Rectal smooth muscle tissue (tissue), 1 donor: ENCODE data around the gene RRP9.
"Not testable (repeated sequence)": the region's sequence is repeated elsewhere in the genome, so short reads cannot be mapped to it uniquely, and the experiment has no call there.

Experiments
- H3K27ac ChIP-seq: one replicate; pipeline ENCODE4 v1.7.0; 2013; ENCODE audit warnings: low read depth, low read length, inconsistent platforms
- H3K27me3 ChIP-seq: one replicate; pipeline ENCODE4 v1.7.0; 2013; ENCODE audit warnings: low read length; ENCODE audit not compliant: control insufficient read depth, insufficient read depth
- H3K36me3 ChIP-seq: one replicate; pipeline ENCODE4 v1.7.0; 2013; ENCODE audit warnings: low read length; ENCODE audit not compliant: control insufficient read depth, insufficient read depth
- H3K4me1 ChIP-seq: one replicate; pipeline ENCODE4 v1.7.0; 2013; ENCODE audit warnings: low read length; ENCODE audit not compliant: control insufficient read depth, insufficient read depth
- H3K4me3 ChIP-seq: one replicate; pipeline ENCODE4 v1.7.0; 2013; ENCODE audit warnings: low read length
- H3K9ac ChIP-seq: one replicate; pipeline ENCODE4 v1.7.0; 2013; ENCODE audit warnings: low read length

The RRP9 gene

DNA sequence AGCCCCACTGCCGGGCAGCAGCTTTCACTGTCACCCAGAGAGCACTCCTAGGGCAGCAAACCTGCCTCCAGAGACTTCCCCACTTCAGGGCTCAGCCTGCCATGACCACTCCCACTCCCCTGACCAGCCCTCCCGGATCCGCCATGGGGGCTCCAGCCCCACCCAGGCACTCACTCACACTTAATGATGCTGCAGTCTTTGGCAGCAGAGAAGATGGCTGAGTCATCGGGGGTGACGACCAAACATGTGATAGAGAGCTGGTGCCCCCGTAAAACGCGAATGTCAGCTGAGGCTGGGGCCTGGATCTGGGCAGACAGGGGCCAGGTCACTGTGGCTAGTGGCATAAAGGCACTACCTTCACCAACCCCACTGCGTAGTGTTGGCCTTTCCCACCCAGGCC, 4.7 kb downstream of the RRP9 start:
- no peaks in the 10 kb centered on the region for H3K27me3 ChIP-seq
- H3K4me3 ChIP-seq: no peak overlapping the region
- peaks cover 42% of the 10 kb centered on the region for H3K36me3 ChIP-seq
- H3K9ac ChIP-seq: no peak overlapping the region
- H3K4me1 ChIP-seq: peaks cover 5% of the 10 kb centered on the region
- no peak overlapping the region for H3K27ac ChIP-seq

DNA sequence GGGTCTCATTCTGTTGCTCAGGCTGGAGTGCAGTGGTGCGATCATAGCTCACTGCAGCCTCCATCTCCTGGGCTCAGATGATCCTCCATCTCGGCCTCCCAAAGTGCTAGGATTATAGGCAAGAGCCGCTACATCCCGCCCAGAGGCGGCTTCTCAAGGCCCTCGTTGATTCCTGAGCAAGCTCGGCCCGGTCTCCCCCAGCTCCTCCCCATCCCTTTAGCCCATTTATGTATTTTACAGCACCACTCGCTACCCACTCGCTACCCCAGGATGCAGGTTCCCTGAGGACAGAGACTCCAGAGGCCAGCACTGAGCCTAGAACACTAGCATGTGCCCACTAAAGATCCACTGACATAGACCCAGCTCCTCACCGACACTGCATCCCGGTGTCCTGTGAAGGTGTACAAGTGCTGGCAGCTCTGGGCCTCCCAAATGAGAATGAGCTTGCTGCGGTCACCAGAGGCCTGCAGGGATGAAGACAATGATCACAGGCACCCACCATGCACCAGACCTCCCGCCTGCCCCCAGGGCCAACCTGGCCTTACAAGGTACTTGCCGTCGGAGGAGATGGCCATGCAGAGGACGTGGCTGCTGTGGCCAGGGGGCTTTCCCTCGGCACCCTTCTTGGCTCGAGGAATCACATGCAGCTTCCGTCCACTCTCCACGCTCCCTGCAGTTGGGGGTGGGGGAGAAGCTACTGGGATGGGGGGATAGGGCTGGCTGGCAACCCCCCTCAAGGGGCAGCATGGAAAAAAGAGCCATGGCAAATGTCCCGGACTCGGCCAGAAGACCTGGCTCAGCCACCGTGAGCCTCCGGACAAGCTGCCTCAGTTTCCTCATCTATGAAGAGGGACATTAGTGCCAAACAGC, 5.6 kb downstream of the RRP9 start:
- Histone ChIP-seq H3K27ac (no peak overlapping the region), H3K36me3 (peaks cover 42% of the 10 kb centered on the region), H3K4me3 (no peak overlapping the region), H3K4me1 (peaks cover 4% of the 10 kb centered on the region), H3K27me3 (no peaks in the 10 kb centered on the region), H3K9ac (no peak overlapping the region)

DNA sequence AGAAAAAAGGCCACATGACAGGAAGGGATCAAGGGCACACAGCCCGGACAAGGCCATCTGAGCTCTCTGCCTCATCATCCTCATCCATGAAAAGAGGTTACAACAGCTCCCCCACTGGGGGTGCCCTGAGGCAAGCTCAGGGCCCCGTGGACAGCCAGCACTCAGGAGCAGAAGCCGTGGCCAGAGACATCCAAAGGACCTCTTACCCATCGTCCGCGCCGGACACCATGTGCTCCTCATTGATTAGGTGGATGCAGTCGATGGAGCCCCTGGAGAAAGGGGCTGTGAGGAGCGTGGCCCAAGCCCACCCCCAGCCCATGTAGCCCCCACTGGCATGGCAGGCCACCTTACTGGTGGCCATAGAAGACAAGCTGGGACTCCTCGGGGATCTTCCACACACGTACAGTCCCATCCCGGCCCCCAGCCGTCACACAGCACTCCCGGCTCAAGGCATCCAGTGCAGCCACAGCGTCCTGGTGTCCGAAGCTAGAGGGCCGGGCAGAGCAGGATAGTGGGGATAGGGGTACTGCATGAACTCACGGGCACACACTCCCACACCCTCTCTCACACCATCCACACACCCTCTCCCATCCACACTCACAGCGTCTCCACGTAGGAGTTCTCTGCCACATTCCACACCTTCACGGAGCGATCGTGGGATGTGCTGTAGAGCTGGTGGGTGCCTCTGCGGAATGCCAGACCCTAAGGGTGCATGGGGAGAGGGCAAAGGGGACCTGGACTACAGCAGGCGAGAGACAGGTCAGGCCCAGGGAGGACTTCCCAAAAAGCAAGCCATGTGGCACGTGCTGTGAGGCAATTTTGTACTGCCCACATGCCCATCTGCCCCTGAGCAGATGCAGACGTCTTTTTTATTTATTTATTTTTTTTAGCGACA, 6.5 kb downstream of the RRP9 start:
- Histone ChIP-seq H3K27ac (no peak overlapping the region), H3K9ac (no peak overlapping the region), H3K27me3 (no peaks in the 10 kb centered on the region), H3K4me3 (no peak overlapping the region), H3K4me1 (no peaks in the 10 kb centered on the region), H3K36me3 (peaks cover 42% of the 10 kb centered on the region)

DNA sequence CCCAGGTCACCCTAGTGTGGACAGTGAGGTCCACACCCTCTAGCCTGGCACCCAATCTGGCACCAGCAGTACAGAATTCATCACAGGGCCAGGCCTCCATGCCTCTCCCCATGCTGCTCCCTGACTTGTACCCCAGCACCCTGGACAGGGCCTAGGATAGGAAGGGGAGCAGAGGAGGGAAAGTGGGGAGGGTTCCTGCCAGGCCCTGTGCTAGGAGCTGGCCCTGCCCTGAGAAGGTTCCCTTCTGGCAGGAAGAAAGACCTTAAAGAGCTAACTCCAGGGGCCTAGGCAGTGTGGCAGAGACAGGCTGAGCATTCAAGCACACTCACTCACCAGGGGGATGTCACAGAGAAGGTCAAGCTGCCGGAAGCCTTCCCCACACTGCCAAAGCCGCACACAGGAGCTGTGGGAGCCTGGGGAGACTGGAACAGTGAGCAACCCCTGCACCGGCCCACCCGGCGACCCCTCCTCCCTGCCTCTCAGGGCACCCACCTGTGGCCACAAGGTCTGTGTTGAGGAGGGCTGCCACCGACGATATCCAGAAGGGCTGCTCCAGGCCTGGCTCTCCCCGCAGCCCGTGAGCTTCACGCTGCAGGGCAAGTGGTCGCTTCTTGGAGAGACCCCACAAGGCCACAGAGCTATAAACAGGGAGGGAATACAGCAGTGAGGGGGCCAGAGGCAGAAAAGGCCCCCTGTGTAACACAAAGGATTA, 7.4 kb downstream of the RRP9 start:
- Histone ChIP-seq H3K36me3 (peaks cover 42% of the 10 kb centered on the region), H3K4me3 (no peak overlapping the region), H3K4me1 (no peaks in the 10 kb centered on the region), H3K27me3 (no peaks in the 10 kb centered on the region), H3K9ac (no peak overlapping the region), H3K27ac (no peak overlapping the region)

DNA sequence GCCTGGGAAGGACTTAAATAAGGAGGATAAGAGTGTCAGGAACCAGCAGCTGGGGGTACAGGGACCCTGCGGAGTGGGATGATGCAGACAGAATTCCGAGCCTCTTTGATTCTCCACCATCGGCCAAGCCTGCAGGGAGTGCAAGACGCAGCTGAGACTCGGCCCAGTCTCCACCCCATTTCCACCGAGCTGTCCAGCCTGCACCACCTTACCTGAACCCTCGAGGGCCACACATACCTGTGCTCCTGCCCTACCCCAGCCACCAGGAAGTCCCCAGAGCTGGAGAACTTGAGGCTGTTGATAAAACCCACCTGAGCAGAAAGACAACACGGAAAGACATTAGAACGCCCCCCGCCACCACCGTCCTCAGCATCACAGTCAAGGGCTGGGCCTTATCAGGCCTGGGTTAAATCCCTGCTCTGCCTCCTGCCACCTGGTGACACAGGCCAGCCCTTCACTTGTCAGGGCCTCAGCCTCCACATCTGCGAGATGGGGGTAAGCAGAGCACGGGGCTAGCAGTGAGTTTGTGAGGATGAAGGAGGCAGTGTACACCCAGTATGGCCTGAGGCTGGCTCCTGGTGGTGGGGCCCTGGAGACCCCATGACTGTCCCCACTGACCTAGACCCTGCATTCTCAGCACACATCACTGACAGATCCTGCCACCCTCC, 8.1 kb downstream of the RRP9 start:
- H3K27me3 ChIP-seq: no peaks in the 10 kb centered on the region
- H3K27ac ChIP-seq: no peak overlapping the region
- no peak overlapping the region for H3K4me3 ChIP-seq
- H3K36me3 ChIP-seq: peaks cover 42% of the 10 kb centered on the region
- H3K9ac ChIP-seq: no peak overlapping the region
- no peaks in the 10 kb centered on the region for H3K4me1 ChIP-seq

DNA sequence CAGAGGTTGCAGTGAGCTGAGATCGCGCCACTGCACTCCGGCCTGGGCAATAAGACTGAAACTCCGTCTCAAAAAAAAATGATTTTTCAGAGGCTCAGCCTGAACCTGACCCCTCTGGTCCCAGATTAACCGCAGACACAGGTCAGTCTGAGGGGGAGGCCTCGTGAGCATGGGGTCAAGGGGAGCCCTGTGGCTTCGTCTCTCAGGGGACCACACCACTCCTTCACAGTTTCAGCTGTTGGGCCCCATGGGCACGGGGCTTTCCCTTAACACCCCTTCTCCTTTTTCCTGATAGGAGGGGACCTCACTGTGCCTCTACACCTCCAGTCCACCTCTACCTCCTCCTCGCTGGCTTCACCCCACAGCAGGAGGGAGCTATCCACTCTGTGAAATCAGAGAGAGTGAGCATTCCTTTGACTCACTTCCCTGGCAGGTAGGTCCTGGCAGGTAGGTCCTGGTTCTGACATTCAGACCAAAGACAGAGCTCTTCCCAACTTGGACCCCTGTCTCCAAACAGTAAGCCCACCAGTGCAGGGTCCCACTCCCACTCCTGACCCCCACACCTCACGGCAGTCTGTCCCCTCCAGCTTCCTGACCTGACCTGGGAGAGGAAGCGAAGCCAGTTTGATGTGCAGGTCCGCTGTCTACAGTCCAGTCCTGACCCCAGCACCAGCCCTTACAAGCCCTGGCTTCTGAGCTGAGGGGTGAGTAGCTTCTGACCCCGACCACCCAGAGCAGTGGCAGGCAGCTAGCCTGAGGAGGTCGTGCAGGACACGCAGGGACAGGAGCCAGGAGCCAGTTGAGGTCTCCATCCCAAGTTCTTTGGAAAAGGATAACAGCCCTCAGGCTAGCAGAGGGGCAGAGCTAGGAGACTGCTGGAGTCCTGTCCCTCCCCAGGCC, 9.0 kb downstream of the RRP9 start:
- Histone ChIP-seq H3K4me3 (no peak overlapping the region), H3K27me3 (no peaks in the 10 kb centered on the region), H3K36me3 (peaks cover 42% of the 10 kb centered on the region), H3K4me1 (no peaks in the 10 kb centered on the region), H3K9ac (no peak overlapping the region), H3K27ac (no peak overlapping the region)

DNA sequence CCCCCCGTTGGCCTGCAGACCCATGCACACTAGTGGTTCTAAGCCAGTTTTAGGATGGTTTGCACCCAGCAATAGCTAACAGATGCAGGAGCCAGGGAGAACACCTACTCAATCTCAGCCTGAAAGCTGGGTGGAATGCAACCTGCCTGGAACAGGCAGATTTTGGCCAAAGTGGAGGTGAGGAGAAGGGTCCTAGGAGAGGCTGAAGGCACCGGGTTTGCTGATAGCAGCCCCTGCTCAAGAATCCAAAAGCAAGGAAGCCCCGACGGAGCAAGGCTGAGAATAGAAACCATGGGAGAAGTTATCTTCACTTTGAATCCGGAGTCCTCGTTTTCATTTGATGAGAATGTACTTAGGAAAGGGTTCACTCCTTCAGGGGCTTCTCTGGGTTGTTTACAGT, 9.9 kb downstream of the RRP9 start:
- no peak overlapping the region for H3K4me3 ChIP-seq
- H3K27ac ChIP-seq: no peak overlapping the region
- H3K36me3 ChIP-seq: peaks cover 32% of the 10 kb centered on the region
- H3K4me1 ChIP-seq: no peaks in the 10 kb centered on the region
- no peak overlapping the region for H3K9ac ChIP-seq
- H3K27me3 ChIP-seq: no peaks in the 10 kb centered on the region

DNA sequence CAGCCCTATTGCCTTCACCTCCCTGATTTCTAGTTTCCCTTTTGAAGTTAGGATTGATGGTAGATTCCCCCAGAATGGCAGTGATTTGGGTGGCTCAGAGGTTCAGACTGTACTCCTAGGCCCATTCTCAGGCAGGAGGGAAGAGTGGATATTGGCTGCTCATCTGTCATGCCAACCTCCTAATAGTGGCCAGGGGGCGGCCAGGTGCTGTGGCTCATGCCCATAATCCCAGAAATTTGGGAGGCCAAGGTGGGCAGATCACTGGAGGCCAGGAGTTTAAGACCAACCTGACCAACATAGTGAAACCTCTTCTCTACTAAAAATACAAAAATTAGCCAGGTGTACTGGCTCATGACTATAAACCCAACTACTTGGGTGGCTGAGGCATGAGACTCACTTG, 11.3 kb downstream of the RRP9 start:
- H3K9ac ChIP-seq: no peak overlapping the region
- no peak overlapping the region for H3K4me3 ChIP-seq
- H3K27ac ChIP-seq: no peak overlapping the region
- peaks cover 22% of the 10 kb centered on the region for H3K36me3 ChIP-seq
- no peaks in the 10 kb centered on the region for H3K27me3 ChIP-seq
- no peaks in the 10 kb centered on the region for H3K4me1 ChIP-seq

DNA sequence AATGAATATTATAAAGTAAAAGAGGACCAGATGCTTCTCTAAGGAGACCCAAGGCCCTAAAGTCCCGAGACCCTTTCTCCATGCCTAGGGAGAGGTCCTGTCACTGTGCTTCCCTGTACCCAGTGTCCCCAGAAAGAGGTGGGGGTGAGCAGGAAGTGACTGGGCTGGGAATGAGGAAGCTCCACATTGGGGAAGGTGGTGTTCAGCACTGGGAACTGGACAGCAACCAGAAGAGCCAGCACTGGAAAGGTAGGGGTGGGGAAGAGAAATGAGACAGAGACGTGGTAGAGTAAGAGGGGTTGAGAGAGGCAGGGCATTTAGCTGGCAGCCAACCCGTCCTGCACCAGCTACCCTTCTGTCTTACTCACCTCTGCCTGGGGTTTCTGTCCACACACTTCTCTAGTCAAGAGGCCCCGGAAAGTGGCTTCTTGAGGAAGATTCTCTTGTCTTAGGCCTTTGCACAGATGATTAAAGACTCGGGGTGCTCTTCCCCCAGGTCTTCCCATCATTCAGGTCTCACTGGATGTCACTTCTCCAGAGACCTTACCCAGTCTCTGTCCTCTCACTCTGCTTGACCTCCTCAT, 12.2 kb downstream of the RRP9 start:
- H3K27ac ChIP-seq: no peak overlapping the region
- H3K27me3 ChIP-seq: no peaks in the 10 kb centered on the region
- H3K36me3 ChIP-seq: peaks cover 17% of the 10 kb centered on the region
- no peaks in the 10 kb centered on the region for H3K4me1 ChIP-seq
- H3K9ac ChIP-seq: no peak overlapping the region
- H3K4me3 ChIP-seq: no peak overlapping the region

DNA sequence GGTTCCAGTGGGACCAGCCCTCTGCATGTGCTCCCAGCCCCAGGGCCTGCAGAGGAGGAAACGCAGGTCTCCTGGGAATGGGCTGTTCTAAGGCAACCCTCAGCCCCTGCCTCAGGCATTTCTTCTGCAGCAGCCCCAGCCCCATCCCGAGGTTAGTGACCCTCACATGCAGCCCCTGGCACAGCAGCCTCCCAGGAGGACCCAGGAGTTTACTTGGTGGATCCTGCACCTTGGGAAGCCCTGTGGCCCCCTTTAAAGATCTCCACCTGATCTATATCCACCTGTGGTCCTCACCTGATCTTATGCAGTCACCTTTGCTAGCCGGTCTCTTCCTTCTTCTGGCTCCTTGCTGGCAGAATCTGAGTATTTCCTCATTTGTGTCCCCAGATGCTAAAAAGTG, 12.7 kb downstream of the RRP9 start:
- H3K9ac ChIP-seq, H3K4me3 ChIP-seq, H3K4me1 ChIP-seq, H3K27ac ChIP-seq, H3K27me3 ChIP-seq: not testable (repeated sequence)
- H3K36me3 ChIP-seq: peaks cover 12% of the 10 kb centered on the region

DNA sequence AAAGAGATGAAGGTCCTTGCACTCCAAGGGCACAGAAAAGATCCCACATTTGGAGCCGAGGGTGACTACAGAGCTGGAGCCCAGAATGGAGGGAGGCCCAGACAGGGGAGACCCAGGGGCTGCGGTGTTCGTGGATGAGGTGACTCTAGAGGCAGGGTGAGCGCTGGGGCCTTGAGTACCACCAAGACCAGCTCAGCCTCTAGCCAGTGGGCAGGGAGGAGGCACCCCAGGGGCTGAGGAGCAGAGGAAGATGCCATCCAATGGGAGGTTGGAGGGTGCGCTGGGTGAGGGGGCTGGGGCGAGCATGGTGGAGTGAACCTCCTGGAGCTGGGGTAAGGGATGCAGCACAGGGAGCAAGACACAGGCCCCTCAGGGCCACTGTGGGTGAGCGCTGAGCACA, 13.3 kb downstream of the RRP9 start:
- peaks cover 6% of the 10 kb centered on the region for H3K36me3 ChIP-seq
- H3K27ac ChIP-seq: no peak overlapping the region
- no peak overlapping the region for H3K9ac ChIP-seq
- no peaks in the 10 kb centered on the region for H3K27me3 ChIP-seq
- no peak overlapping the region for H3K4me3 ChIP-seq
- no peaks in the 10 kb centered on the region for H3K4me1 ChIP-seq
